ENCODE measurements around the gene TMEM54. TPM values are rescaled to one million over a fixed set of nuclear protein-coding genes. Genes with fewer than 3 reads are reported as not detected.

TMEM54 gene
- total and polyA plus RNA-seq, 2 of the 13 experiments (the other 11 are each of a cell fraction or from before 2014, with no cell fraction given): 2.5 to 2.9 TPM

GRCh38 chr1:32915766-32916706, 14.8 kb upstream of the TMEM54 start:
- DNase-seq (ENCODE audit: low spot score): no peak
- WGBS (ENCODE audit: low lambda C conversion rate): 67% methylated on average over 12 of the region's 12 CpGs
- in situ Hi-C loops (cut with HindIII; ENCODE audit: extremely low pct_ligation_motif_present, low pct_unique_long_range_greater_than_20kb): no loop called here

More at GRCh38 chr1:32915766-32916706, 14.8 kb upstream of the TMEM54 start:
- no peaks in the 10 kb centered on the region for H3K36me3 ChIP-seq (replicated peaks in 1 of 2; ENCODE audit: control insufficient read depth in 1 of 2, insufficient read depth in 2 of 2, low read length in 2 of 2)
- ATAC-seq: no peak
- TF ChIP-seq TRIM24 (CRISPR knock-in tag; IDR thresholded peaks at IDR 0.05) (no peak), HCFC1 (IDR thresholded peaks at IDR 0.05; ENCODE audit: low read depth, low read length) (no peak), ZNF512B (CRISPR knock-in tag; IDR thresholded peaks at IDR 0.05; ENCODE audit: borderline replicate concordance) (no peak)
- no peak overlapping the region for H3K9ac ChIP-seq (ENCODE audit: insufficient read depth, low read depth, low read length)
- H3K4me3 ChIP-seq (replicated peaks in 1 of 3; ENCODE audit: insufficient read depth in 1 of 3, low read depth in 2 of 3, low read length in 3 of 3): no peak overlapping the region
- no peak overlapping the region for H3K4me2 ChIP-seq (ENCODE audit: low read depth, low read length)
- no peaks in the 10 kb centered on the region for H3K79me2 ChIP-seq (ENCODE audit: insufficient read depth, low read length)
- intact Hi-C loops (cut with micrococcal nuclease; ENCODE audit: unreplicated experiment): no loop called here
- H4K20me1 ChIP-seq (ENCODE audit: insufficient read depth, low read length): no peaks in the 10 kb centered on the region
- H2AFZ ChIP-seq (ENCODE audit: low read length): no peak overlapping the region
- no TSS peak for BruUV-seq (replicated peaks)
- no peak overlapping the region for H3K27ac ChIP-seq (ENCODE audit: extremely low read length, insufficient read depth, low read length)
- H3K4me1 ChIP-seq (ENCODE audit: insufficient read depth, low read length): peaks cover 26% of the 10 kb centered on the region
- H3K27me3 ChIP-seq (ENCODE audit: control insufficient read depth in 1 of 2, insufficient read depth in 2 of 2, low read length in 2 of 2): peaks cover 2 to 8% of the 10 kb centered on the region in 2 experiments; a peak in 3 of 5 replicates
- ChIA-PET CTCF (ENCODE audit: low intra/inter-chr PET ratio, low total read pairs) (no interaction called here), POLR2A (no interaction called here)
- no peaks in the 10 kb centered on the region for H3K9me3 ChIP-seq (ENCODE audit: low read length)
- no peak for FAIRE-seq
